ENCODE results near the gene SCIMP. TPM values are rescaled to one million over a fixed set of nuclear protein-coding genes. Genes with fewer than 3 reads are reported as not detected.

SCIMP gene
- polyA plus RNA-seq, 1 experiment, result not detected

DNA sequence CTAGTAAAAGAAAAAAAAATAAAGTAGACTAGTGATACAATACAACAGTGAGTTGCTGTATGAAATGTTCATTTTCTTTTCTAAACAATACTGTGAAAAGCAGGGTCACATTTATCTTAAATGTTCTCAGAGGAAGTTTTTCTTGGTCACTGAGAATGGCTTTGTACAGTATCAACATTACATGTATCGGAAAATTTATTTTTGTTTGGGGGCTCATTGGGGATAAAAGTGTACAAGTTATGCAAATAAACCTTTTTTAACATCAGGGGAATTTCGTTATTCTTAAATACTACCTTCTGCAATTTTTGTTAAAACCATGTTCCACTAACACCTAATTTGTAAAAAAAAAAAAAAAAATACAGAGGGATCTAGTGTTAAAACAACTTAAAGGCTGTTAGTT lies 34.3 kb downstream of the SCIMP start:
- Histone ChIP-seq H3K27me3 (ENCODE audit: control insufficient read depth, insufficient read depth, low read length) (no peaks in the 10 kb centered on the region), H3K4me3 (ENCODE audit: low read depth, low read length) (no peak overlapping the region), H3K36me3 (ENCODE audit: control insufficient read depth, insufficient read depth, low read length) (no peaks in the 10 kb centered on the region; the same call in 1 of the 2 replicates)
- ChIA-PET POLR2A (no interaction called here), CTCF (no interaction called here)
- DNase-seq (ENCODE audit: low read depth), result no peak
- TF ChIP-seq, protein P1, sequence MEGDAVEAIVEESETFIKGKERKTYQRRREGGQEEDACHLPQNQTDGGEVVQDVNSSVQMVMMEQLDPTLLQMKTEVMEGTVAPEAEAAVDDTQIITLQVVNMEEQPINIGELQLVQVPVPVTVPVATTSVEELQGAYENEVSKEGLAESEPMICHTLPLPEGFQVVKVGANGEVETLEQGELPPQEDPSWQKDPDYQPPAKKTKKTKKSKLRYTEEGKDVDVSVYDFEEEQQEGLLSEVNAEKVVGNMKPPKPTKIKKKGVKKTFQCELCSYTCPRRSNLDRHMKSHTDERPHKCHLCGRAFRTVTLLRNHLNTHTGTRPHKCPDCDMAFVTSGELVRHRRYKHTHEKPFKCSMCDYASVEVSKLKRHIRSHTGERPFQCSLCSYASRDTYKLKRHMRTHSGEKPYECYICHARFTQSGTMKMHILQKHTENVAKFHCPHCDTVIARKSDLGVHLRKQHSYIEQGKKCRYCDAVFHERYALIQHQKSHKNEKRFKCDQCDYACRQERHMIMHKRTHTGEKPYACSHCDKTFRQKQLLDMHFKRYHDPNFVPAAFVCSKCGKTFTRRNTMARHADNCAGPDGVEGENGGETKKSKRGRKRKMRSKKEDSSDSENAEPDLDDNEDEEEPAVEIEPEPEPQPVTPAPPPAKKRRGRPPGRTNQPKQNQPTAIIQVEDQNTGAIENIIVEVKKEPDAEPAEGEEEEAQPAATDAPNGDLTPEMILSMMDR (IDR thresholded peaks at IDR 0.05; ENCODE audit: insufficient read depth, low read depth, low read length), result no peak

DNA sequence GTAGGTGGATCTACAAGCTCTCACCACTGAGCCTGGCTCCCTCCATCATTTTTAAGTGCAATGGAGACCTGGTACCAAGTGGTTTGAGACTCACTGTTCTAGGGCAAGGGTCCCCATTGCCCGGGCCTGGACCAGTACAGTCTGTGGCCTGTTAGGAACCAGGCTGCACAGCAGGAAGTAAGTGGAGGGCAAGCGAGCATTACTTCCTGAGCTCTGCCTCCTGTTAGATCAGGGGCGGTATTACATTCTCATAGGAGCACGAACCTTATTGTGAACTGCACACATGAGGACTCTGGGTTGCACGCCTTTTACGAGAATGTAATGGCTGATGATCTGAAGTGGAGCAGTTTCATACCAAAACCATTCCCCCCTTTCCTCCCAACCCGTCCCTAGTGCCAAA lies 36.2 kb downstream of the SCIMP start:
- no peak overlapping the region for H3K4me3 ChIP-seq (ENCODE audit: low read depth, low read length)
- no peaks in the 10 kb centered on the region for H3K27me3 ChIP-seq (ENCODE audit: control insufficient read depth, insufficient read depth, low read length)
- no peak for DNase-seq (ENCODE audit: low read depth)
- POLR2A ChIA-PET, result no interaction called here
- TF ChIP-seq, protein P1 (IDR thresholded peaks at IDR 0.05; ENCODE audit: insufficient read depth, low read depth, low read length), result no peak
- H3K36me3 ChIP-seq (ENCODE audit: control insufficient read depth, insufficient read depth, low read length), result no peaks in the 10 kb centered on the region; the same call in 1 of the 2 replicates
- CTCF ChIA-PET, result interaction anchor here (0.5 to 1.5 kb wide), 3 partner anchors 14 to 410 kb away, joined by 4 read pairs; no protein-coding TSS in a partner anchor

DNA sequence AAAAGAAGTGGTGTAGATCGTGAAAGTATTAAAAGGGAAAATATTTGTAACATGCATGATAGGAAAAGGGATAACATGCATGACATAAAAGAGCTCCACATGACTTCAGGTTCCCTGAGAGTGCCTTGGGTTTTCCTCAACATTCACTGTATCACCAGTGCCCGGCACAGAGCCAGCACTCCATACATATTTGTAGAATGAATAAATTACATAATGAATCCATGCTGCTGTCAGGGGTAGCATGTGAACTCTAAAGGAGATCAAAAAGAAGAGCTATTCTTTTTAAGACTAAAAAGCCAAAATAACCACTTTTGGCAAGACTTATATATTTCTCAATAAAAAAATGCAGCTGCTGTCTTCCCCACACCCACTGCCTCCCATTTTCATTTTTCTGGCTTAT lies 40.3 kb downstream of the SCIMP start:
- no peak for DNase-seq (ENCODE audit: low read depth)
- H3K4me3 ChIP-seq (ENCODE audit: low read depth, low read length), result no peak overlapping the region
- no peaks in the 10 kb centered on the region for H3K27me3 ChIP-seq (ENCODE audit: control insufficient read depth, insufficient read depth, low read length)
- H3K36me3 ChIP-seq (ENCODE audit: control insufficient read depth, insufficient read depth, low read length), result peaks cover under 1% of the 10 kb centered on the region
- TF ChIP-seq, protein P1 (IDR thresholded peaks at IDR 0.05; ENCODE audit: insufficient read depth, low read depth, low read length), result no peak
- POLR2A ChIA-PET, result no interaction called here
- CTCF ChIA-PET, result interaction anchor here (0.6 to 0.9 kb wide), 2 partner anchors 48 to 245 kb away, joined by 3 to 4 read pairs; partner anchors contain the start of gene C1QBP

DNA sequence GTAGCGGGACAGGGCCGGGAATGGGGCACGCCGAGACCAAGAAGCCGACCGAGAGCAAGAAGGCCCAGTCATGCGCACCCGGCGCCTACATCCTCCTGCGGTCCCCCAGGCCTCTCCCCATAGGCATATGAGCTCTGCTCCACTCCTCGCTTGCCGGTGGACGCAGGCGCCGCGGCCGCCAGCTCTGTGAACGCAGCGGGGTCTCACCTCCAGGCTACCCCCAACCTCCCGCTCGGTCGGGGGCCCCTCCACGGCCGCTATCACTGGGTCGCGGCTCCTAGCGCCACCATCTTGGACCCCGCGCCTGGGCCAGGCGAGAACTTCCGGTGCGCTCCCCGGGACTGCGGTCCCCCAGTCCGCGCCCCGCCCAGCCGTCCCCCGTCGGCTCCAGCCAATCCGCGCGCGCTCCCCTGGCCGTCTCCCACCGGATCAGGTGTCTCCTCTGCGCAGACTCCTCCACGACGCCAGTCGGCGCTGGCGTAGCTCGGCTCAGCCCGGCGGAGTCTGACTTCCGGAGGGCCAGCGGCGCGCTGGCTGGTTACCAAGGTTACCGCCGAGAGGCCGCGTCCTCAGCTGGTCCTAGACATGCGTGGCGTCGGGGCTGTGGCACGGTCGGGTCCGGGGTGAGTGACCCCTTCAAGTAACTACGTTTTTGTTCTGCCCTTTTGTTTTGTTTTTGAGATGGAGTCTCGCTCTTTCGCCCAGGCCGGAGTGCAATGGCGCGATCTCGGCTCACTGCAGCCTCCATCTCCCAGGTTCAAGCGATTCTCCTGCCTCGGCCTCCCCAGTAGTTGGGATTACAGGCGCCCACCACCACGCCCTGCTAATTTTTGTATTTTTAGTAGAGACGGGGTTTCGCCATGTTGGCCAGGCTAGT lies 42.9 kb downstream of the SCIMP start, which contains the start of gene ZNF594:
ZNF594 (minus strand) TSS at position 328 of the 877 bp plus-strand sequence. CDS start 7,612 bp downstream, outside the sequence.
- peak; percentile 72 for DNase-seq (ENCODE audit: low read depth)
- H3K4me3 ChIP-seq (ENCODE audit: low read depth, low read length), result peak within 1 kb of the TSS; percentile 90
- TF ChIP-seq, protein P1 (IDR thresholded peaks at IDR 0.05; ENCODE audit: insufficient read depth, low read depth, low read length), result peak; percentile 79
- ChIA-PET POLR2A (no interaction called here), CTCF (interaction anchor here (0.9 to 1.5 kb wide), 6 partner anchors 9 to 46 kb away, joined by 3 to 7 read pairs (median 4); no protein-coding TSS in a partner anchor)
- H3K27me3 ChIP-seq (ENCODE audit: control insufficient read depth, insufficient read depth, low read length), result no peaks in the 10 kb centered on the region
- peaks cover 3% of the 10 kb centered on the region for H3K36me3 ChIP-seq (ENCODE audit: control insufficient read depth, insufficient read depth, low read length)

DNA sequence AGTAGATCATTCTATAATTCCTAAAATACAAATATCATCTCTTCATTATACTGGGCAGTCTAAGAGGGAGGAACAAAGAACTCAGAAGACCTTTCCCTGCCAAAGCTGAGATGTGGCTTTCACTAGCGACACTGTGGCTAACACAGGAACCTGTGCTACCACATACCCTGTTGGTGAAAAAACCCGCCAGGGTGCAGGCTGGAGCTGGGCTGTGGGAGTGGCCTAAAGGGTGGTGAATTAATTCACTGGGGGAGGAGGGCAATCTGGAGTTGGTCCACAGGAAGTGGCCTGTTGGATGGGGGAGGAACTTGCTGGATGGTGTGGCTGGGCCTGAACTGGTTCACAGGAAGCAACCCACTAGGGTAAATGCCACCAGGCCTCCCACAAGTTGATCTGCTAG lies 50.4 kb downstream of the SCIMP start:
- no peaks in the 10 kb centered on the region for H3K27me3 ChIP-seq (ENCODE audit: control insufficient read depth, insufficient read depth, low read length)
- no peak for DNase-seq (ENCODE audit: low read depth)
- ChIA-PET CTCF (interaction anchor here (1.1 kb wide), 1 partner anchor 13 kb away, joined by 3 read pairs; no protein-coding TSS in a partner anchor), POLR2A (no interaction called here)
- no peak overlapping the region for H3K4me3 ChIP-seq (ENCODE audit: low read depth, low read length)
- H3K36me3 ChIP-seq (ENCODE audit: control insufficient read depth, insufficient read depth, low read length), result peaks cover 2% of the 10 kb centered on the region
- TF ChIP-seq, protein P1 (IDR thresholded peaks at IDR 0.05; ENCODE audit: insufficient read depth, low read depth, low read length), result no peak

Data from BJ (cell line).